Uterus (tissue), 4 donors: ENCODE results near the gene HIVEP3. TPM values are rescaled to one million over a fixed set of nuclear protein-coding genes. Genes with fewer than 3 reads are reported as not detected.

ENCODE experiments used
- DNase-seq, 2 donors: peaks; one replicate each; pipeline ENCODE4 v3.0.0-alpha.2; 2019 to 2020
- H3K27ac ChIP-seq, 2 donors: fragments of 200-600 bp; sonication (generic); 1 replicate in 1 of 2; 2 replicates in 1 of 2; pipeline ENCODE4 v1.5.1; 2016 to 2018
- H3K27me3 ChIP-seq, 2 donors: fragments of 200-600 bp; sonication (generic); one replicate each; pipeline ENCODE4 v1.5.1; 2018 to 2019; ENCODE audit warnings: control low read depth in 1 of 2
- H3K36me3 ChIP-seq, 2 donors: fragments of 200-600 bp; sonication (generic); one replicate each; pipeline ENCODE4 v1.5.1; 2019; ENCODE audit warnings: control low read depth in 1 of 2
- H3K4me1 ChIP-seq, 2 donors: fragments of 200-600 bp; sonication (generic); one replicate each; pipeline ENCODE4 v1.5.1; 2018 to 2019; ENCODE audit warnings: control low read depth in 1 of 2
- H3K4me3 ChIP-seq, 2 donors: fragments of 200-600 bp; sonication (generic); 1 replicate in 1 of 2; 2 replicates in 1 of 2; pipeline ENCODE4 v1.5.1; 2018 to 2019; ENCODE audit warnings: mild to moderate bottlenecking in 1 of 2
- H3K9me3 ChIP-seq, 2 donors: fragments of 200-600 bp; sonication (generic); one replicate each; pipeline ENCODE4 v1.5.1; 2019; ENCODE audit warnings: control low read depth in 1 of 2
- CTCF ChIP-seq, 4 experiments: fragments of 200-600 bp in 2 of 4; fragments of 450-650 bp in 2 of 4; sonication (generic) in 2 of 4; IDR thresholded peaks; one replicate each; pipeline ENCODE4 v1.5.1; 2016 to 2019; ENCODE audit warnings: antibody characterized with exemption in 4 of 4, mild to moderate bottlenecking in 2 of 4, moderate library complexity in 1 of 4
- POLR2A ChIP-seq, 2 donors: fragments of 450-650 bp; IDR thresholded peaks; one replicate each; pipeline ENCODE4 v1.6.1; 2016; ENCODE audit warnings: antibody characterized with exemption in 2 of 2, mild to moderate bottlenecking in 1 of 2, moderate library complexity in 1 of 2
- intact Hi-C: fragments of 100-400 bp; cut with DNase I; formaldehyde crosslinking; loops from one replicate; pipeline ENCODE4 v1.15.1; 2023; ENCODE audit warnings: low total_unique reads
- total RNA-seq, 4 donors: library from RNA; depleted of rRNA in 3 of 4; stranded (reverse); fragments of >200 nt in 3 of 4; gene quantifications; one replicate each; pipeline versions ENCODE4 v1.1.0 to v1.2.4, GENCODE V29; 2014 to 2023
- donor health status: DM: yes; HTN: yes; CAD: no.

Gene HIVEP3
- total RNA-seq, 4 donors from 2014 or later: 0.51 to 7.6 (median 2.9) TPM

DNA sequence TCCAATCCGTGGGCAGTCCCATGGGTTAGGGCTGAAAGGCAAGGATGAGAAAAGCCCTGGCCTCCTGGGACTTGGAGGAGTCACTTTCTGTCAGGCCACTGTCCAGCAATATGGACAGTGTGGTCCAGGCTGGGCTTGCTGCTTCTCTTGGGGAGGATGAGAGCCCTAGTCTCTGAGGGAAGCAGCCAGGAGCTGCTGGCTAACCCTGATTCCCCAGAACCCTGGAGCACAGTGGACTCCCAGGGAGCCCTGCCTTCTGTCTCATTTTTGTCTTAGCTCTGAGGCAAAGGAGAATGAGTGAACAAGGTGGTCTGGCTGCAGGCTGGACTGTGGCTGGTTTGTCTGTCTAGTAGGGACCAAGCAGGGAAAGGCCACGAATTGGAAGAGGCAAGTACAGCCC, 410.4 kb downstream of the HIVEP3 start:
- H3K4me1 ChIP-seq: peaks cover 0 to 6% of the 10 kb centered on the region in 2 donors
- intact Hi-C loops: no loop called here
- no peak for TF ChIP-seq POLR2A (IDR thresholded peaks at IDR 0.05)
- H3K36me3 ChIP-seq: no peaks in the 10 kb centered on the region
- no peaks in the 10 kb centered on the region for H3K27me3 ChIP-seq
- H3K27ac ChIP-seq: no peak overlapping the region
- H3K9me3 ChIP-seq: no peaks in the 10 kb centered on the region
- no peak for DNase-seq
- no peak overlapping the region for H3K4me3 ChIP-seq

DNA sequence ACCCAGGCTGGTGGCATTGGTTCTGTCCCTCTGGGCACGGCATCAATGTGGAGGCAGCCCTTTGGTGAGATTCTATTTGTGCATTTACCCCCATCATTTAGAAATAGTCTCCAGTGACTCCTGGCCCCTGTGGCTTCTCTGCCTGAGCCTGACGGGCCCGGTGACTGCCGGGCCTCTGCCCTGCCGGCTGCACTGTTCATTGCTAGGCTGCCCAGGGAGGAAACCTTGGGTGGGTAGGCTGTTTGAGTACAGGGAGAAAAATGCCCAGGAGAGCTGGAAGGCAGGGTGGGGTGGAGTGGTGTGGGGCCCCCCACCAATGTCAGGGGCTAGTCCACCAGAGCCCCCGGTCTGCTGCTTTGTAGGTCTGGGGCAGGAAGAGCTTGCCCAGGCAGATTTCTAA, 410.9 kb downstream of the HIVEP3 start:
- no peaks in the 10 kb centered on the region for H3K27me3 ChIP-seq
- H3K27ac ChIP-seq: no peak overlapping the region
- no peaks in the 10 kb centered on the region for H3K36me3 ChIP-seq
- intact Hi-C loops: no loop called here
- H3K9me3 ChIP-seq: no peaks in the 10 kb centered on the region
- TF ChIP-seq POLR2A (IDR thresholded peaks at IDR 0.05) (no peak), CTCF (IDR thresholded peaks at IDR 0.05) (no peak)
- DNase-seq: no peak
- no peak overlapping the region for H3K4me3 ChIP-seq
- H3K4me1 ChIP-seq: peaks cover 0 to 6% of the 10 kb centered on the region in 2 donors

GRCh38 chr1:41507110-41507720, 411.5 kb downstream of the HIVEP3 start:
- Histone ChIP-seq H3K36me3 (no peaks in the 10 kb centered on the region), H3K4me3 (no peak overlapping the region), H3K27me3 (no peaks in the 10 kb centered on the region), H3K27ac (peak overlapping the region in 1 of 2 donors; percentile 51), H3K4me1 (peaks cover 0 to 6% of the 10 kb centered on the region in 2 donors), H3K9me3 (no peaks in the 10 kb centered on the region)
- DNase-seq: no peak
- TF ChIP-seq CTCF (IDR thresholded peaks at IDR 0.05): no peak
- TF ChIP-seq POLR2A (IDR thresholded peaks at IDR 0.05): no peak
- intact Hi-C loops: no loop called here

GRCh38 chr1:41504114-41505035, 414.3 kb downstream of the HIVEP3 start:
- intact Hi-C loops: no loop called here

DNA sequence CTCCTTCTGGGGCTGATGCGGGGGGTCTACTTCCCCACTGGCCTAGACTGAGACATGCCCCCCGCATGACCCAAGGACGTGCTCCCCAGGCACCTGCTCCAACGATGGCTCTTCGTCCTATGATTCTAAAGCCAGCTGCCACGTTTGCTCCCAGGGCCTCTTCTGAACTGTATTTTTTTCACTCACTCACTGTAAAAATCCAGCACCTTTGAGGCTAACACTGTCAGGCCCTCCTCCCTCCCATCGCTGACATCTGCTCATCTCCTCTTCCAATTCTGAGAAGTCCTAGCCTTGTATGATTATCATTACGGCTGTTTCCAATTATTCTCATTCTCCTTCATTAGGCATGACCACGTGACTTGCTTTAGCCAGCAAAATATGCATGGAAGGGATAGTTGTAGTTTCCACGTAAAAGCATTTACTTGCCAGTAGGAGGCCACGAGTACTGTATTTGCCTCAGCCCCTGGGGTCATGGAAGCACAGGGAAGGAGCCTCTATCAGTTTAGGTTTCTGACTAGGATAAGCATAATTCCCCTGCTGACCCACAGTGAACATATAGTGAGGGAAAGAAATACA, 415.1 kb downstream of the HIVEP3 start:
- Histone ChIP-seq H3K36me3 (no peaks in the 10 kb centered on the region), H3K27me3 (no peaks in the 10 kb centered on the region), H3K27ac (peak overlapping the region in 1 of 2 donors; percentile 6), H3K4me3 (no peak overlapping the region), H3K4me1 (peaks cover 0 to 12% of the 10 kb centered on the region in 2 donors), H3K9me3 (no peaks in the 10 kb centered on the region)
- no peak for DNase-seq
- intact Hi-C loops: no loop called here
- TF ChIP-seq CTCF (IDR thresholded peaks at IDR 0.05) (no peak), POLR2A (IDR thresholded peaks at IDR 0.05) (no peak)

More at GRCh38 chr1:41504114-41505035, 414.3 kb downstream of the HIVEP3 start:
- no peaks in the 10 kb centered on the region for H3K9me3 ChIP-seq
- no peak overlapping the region for H3K4me3 ChIP-seq
- no peaks in the 10 kb centered on the region for H3K36me3 ChIP-seq
- no peaks in the 10 kb centered on the region for H3K27me3 ChIP-seq
- no peak for TF ChIP-seq CTCF (IDR thresholded peaks at IDR 0.05)
- no peak for TF ChIP-seq POLR2A (IDR thresholded peaks at IDR 0.05)
- peaks cover 0 to 12% of the 10 kb centered on the region in 2 donors for H3K4me1 ChIP-seq
- no peak overlapping the region for H3K27ac ChIP-seq
- DNase-seq: no peak
